ENCODE results near the gene AFAP1.

Gene AFAP1

DNA sequence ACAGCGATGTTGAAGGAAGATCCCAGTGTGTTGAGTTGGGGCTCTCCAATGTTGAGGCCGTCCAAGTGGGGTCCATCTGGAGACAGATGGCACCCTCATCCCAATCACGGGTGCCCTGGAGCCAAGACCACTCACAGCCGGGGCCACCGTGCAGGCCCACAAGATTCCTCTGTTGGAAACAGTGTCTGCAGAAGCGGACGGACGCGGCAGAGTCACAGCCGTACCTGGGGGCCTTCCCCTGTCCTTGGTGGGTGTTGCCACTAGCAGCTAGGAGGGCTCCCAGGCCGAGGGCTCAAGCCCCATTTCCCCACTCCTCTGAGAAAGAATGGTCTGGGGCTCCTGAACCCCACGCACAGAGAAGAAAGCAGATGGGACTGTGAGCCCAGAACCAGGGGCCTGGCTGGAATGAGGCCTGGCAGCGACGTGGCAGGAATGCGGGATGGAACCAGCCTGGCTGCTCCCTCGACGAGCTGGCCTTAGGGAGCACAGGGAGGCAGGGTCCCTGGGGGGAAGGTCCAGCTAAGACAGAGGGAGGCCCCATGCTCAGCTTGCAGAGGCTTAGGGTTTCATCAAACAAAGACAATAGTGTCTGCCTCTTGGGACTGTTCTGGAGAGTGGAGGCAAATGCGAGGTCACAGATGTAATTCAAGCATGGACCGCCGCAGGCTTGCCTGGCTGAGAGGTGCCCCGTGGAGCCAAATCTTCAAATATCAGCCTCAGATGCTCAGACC lies 228.9 kb downstream of the AFAP1 start:
- no peak for DNase-seq

DNA sequence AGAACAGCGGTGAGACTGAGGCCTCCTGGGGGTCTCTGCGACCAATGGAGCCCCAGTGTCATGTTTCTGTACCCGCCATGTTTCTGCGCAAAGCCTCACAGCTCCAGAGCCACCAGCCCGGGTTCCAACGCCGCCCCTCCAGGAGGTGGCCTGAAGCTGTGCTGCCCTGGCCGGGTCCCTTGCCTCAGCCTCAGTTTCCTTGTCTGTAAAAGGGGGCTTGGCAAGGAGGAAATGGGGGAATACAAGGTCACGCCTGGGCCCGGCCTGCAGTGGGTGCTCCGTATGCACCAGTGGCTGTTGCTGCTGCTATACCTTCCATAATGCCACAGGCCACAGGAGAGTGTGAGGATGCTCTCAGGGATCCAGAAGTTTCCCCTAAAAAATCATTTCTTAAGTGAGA lies 229.5 kb downstream of the AFAP1 start:
- no peak for DNase-seq

DNA sequence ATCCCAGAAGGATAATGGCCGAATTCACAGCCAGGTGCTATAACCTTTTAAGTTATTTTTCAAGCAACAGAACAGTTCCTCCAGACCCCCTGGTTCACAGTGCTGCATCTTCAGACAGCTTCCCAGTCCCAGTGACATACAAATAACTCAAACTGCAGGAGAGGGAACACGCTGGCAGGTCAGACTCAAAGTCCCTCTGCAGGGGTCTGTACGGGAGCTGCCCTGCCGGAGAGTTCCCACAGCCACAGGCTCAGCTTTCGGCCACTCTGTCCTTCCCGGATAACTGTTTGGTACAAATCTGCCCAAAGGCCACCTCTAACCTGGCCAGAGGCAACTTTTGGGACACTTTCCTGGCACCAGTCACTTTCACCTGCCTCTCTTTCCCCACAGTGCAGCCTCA lies 230.2 kb downstream of the AFAP1 start:
- no peak for DNase-seq

DNA sequence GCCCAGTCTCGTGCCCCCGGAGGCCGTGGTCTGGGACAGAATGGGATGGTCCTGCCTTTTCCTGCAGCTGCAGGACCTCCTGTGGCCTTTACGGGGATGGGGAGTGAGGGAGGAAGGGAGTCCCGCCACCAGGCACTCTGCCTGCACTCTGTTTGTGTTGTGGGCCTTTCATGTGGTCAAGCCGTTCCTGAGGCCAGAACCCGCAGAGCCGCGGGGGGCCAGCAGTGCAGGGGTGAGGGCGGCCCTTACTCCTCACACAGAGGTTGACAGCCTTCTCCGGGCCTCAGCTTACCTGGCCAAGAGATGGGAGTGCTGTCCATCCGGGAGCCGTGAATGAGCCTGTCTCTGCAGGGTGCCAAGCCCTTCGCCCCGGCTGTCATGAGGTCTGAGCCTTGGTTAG lies 230.7 kb downstream of the AFAP1 start:
- no peak for DNase-seq
